Measurements from ENCODE around the gene TMEM45A.
"Not testable (repeated sequence)": the region's sequence is repeated elsewhere in the genome, so short reads cannot be mapped to it uniquely, and the experiment has no call there.

Gene TMEM45A

GRCh38 chr3:100580147-100580546 lies 87.7 kb downstream of the TMEM45A start:
- DNase-seq, result no peak

GRCh38 chr3:100581650-100582049 lies 89.2 kb downstream of the TMEM45A start:
- DNase-seq, result no peak

- not testable (repeated sequence) for DNase-seq
These were observed 89.7 kb downstream of the TMEM45A start for GRCh38 chr3:100582157-100582556.

GRCh38 chr3:100584101-100584660 lies 91.8 kb downstream of the TMEM45A start:
- DNase-seq, result no peak

- DNase-seq, result no peak
These were observed 94.4 kb downstream of the TMEM45A start for GRCh38 chr3:100586832-100587231.

- no peak for DNase-seq
These were observed 95.8 kb downstream of the TMEM45A start for GRCh38 chr3:100588251-100588650.

GRCh38 chr3:100590114-100590839 lies 97.9 kb downstream of the TMEM45A start:
- DNase-seq, result peak; percentile 70

GRCh38 chr3:100590840-100591147 lies 98.4 kb downstream of the TMEM45A start:
- no peak for DNase-seq

- no peak for DNase-seq
These were observed 99.0 kb downstream of the TMEM45A start for GRCh38 chr3:100591411-100591810.

GRCh38 chr3:100600181-100601042 lies 108.0 kb downstream of the TMEM45A start:
- DNase-seq, result no peak

- no peak for DNase-seq
These were observed 110.4 kb downstream of the TMEM45A start for GRCh38 chr3:100602506-100603444.

GRCh38 chr3:100603469-100603868 lies 111.0 kb downstream of the TMEM45A start:
- DNase-seq, result no peak

GRCh38 chr3:100605358-100605757 lies 112.9 kb downstream of the TMEM45A start:
- no peak for DNase-seq

- no peak for DNase-seq
These were observed 114.6 kb downstream of the TMEM45A start for GRCh38 chr3:100606894-100607512.

GRCh38 chr3:100609305-100609704 lies 116.9 kb downstream of the TMEM45A start, which contains the start of gene ADGRG7:
TSS of gene ADGRG7 (plus strand) at chr3:100609601. CDS start at chr3:100609857, 256 bp downstream.
- DNase-seq, result no peak

- no peak for DNase-seq
These were observed 117.5 kb downstream of the TMEM45A start for GRCh38 chr3:100609963-100610362.

- no peak for DNase-seq
These were observed 118.8 kb downstream of the TMEM45A start for GRCh38 chr3:100611221-100611620.

- no peak for DNase-seq
These were observed 121.4 kb downstream of the TMEM45A start for GRCh38 chr3:100613721-100614390.

GRCh38 chr3:100614941-100615340 lies 122.5 kb downstream of the TMEM45A start:
- no peak for DNase-seq

GRCh38 chr3:100615684-100616083 lies 123.3 kb downstream of the TMEM45A start:
- DNase-seq, result no peak

- no peak for DNase-seq
These were observed 128.8 kb downstream of the TMEM45A start for GRCh38 chr3:100621251-100621650.
